Activated CD4-positive, alpha-beta T cell treated with anti-CD3 and anti-CD28 coated beads for 1 hour (primary cell): ENCODE measurements around the gene ZFPM1.

Experiments used
- DNase-seq: peaks from one replicate; pipeline ENCODE4 v3.0.0-alpha.2; 2020

The ZFPM1 gene

GRCh38 chr16:88580371-88580770 lies 127.3 kb downstream of the ZFPM1 start:
- no peak for DNase-seq

- DNase-seq: no peak
Observed at GRCh38 chr16:88581033-88581432, 128.0 kb downstream of the ZFPM1 start.

- DNase-seq: no peak
Observed at GRCh38 chr16:88582912-88583575, 130.0 kb downstream of the ZFPM1 start.

- no peak for DNase-seq
Observed at GRCh38 chr16:88584676-88585075, 131.6 kb downstream of the ZFPM1 start.

GRCh38 chr16:88585269-88585668 lies 132.2 kb downstream of the ZFPM1 start:
- DNase-seq: no peak

- DNase-seq: no peak
Observed at GRCh38 chr16:88585927-88586581, 133.0 kb downstream of the ZFPM1 start.
